Lower leg skin (tissue), 3 donors: Measurements from ENCODE around the gene MEIKIN.

Experiments
- CTCF ChIP-seq, 3 donors: fragments of 450-650 bp; IDR thresholded peaks; one replicate each; pipeline ENCODE4 v1.5.1; 2016; ENCODE audit warnings: antibody characterized with exemption in 3 of 3, mild to moderate bottlenecking in 3 of 3, moderate library complexity in 2 of 3
- POLR2A ChIP-seq, 2 donors: fragments of 450-650 bp; IDR thresholded peaks; one replicate each; pipeline ENCODE4 v1.6.1; 2016 to 2017; ENCODE audit warnings: antibody characterized with exemption in 2 of 2, mild to moderate bottlenecking in 1 of 2, moderate library complexity in 1 of 2

DNA sequence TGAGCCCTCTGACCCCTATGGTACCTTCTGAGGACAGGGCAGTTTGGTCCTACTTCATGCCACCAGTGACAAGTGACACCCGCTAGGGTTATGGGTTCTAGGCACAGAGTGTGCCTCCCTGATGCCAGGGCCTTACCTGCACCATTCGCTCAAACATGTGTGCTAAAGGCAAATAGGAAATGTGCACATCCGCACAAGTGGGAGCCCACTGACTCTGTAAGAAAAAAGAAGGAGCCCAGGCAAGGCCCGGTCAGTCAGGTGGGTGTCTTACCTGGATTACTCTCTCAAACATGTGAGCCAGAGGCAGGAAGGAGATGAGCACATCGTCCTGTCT, 29.1 kb upstream of the MEIKIN start:
- TF ChIP-seq POLR2A (IDR thresholded peaks at IDR 0.05) (no peak), CTCF (IDR thresholded peaks at IDR 0.05) (no peak)
